Hematopoietic multipotent progenitor cell (in vitro differentiated cells): ENCODE data around the gene CCDC92B. TPM values are rescaled to one million over a fixed set of nuclear protein-coding genes. Genes with fewer than 3 reads are reported as not detected.
"Not testable (repeated sequence)": the region's sequence is repeated elsewhere in the genome, so short reads cannot be mapped to it uniquely, and the experiment has no call there.

Experiments
- DNase-seq, 3 donors: peaks; one replicate each; pipeline ENCODE4 v3.0.0-alpha.2; 2011 to 2015; ENCODE audit warnings: low read depth in 2 of 3, low spot score in 2 of 3
- total RNA-seq: library from RNA; depleted of rRNA; stranded (reverse); fragments of >200 nt; gene quantifications from one replicate; pipeline ENCODE4 v1.2.3, GENCODE V29; 2012

CCDC92B gene
- total RNA-seq, 1 donor = 0.27 TPM

- no peak for DNase-seq
These were observed 44.6 kb downstream of the CCDC92B start for GRCh38 chr17:2704890-2705248.

GRCh38 chr17:2704031-2704889, 45.2 kb downstream of the CCDC92B start:
- no peak for DNase-seq

GRCh38 chr17:2703606-2704005, 45.8 kb downstream of the CCDC92B start:
- DNase-seq = no peak

DNA sequence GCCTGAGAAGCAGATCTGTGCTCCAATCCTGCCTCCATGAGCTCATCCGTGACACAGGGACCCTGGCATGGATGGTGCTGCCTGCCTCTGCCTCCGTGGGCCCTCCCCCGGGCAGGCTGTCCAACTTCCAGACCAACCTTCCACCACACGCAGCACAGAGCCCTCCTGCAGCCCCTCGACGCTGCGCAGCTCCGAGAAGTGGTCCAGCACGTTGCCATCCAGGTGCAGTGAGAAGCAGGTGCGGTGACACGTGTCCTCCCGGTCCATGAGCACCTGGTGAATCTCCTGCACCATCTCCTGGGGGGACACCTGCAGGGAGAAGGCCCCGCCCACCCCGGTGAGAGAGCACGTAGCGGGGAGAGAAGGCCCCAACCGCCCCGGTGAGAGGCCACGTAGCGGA, 46.3 kb downstream of the CCDC92B start:
- DNase-seq = no peak

GRCh38 chr17:2701996-2702741, 47.3 kb downstream of the CCDC92B start:
- DNase-seq = no peak

DNA sequence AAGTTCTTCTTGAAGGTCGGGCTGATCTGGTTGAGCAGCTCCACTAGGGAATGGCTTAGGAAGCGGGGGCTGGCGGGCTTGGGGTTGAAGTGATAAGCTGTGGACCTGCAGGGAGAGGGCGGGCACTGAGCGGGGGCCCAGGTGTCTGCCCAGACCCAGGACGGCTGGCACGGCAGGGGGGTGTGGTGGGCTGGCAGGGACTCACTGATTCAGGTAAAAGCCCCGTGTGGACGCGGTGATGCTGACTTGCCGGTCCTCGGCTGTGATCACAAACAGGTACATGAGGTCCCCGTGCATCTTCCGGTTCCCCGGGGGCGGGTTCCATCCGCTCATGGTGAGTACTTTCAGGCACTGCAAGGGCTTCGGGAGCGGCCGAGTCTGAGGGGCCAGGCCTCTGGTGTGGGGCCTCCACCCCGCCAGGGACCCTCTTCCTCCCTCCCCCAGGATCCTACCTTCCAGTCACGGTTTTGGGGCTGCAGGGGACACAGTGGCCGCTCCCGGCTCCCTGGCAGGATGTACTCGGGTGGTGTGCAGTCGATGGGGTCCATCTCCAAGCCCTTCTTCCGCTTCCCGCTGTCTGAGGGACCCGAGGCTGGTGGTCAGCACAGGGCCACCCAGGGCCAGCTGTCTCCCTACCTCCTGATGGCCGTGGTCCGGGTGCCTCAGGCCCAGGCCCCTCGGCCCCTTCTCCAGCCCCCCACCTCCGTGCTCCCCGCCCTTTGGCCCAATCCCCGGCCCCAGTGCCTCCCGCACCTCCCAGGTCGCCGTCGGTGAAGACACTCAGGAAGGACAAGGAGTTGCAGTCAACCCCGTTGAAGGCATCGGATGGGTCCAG, 48.1 kb downstream of the CCDC92B start:
- no peak for DNase-seq

GRCh38 chr17:2700491-2701141, 48.8 kb downstream of the CCDC92B start:
- no peak for DNase-seq

DNA sequence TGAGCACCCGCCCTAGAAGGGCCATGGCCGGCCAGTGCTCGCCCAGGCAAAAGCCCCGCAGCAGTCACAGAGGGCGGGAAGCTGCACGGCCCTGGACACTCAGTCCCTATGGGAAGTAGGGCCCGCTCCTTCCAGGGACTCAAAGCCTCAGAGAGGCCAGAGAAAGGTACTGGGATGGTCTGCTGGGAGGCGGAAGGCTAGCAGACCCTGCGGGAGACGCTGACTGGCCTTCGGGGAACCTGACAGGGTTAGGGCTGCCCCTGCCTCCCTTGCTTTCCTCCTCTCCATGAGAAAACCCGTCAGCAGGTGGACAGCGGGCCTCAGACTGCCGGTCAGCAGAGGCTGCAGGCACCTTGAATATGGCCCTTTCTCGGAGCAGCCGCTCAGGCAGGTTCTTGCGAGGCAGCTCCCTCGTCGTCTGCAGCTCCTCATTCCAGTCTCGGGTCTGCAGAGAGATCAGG, 49.4 kb downstream of the CCDC92B start:
- no peak for DNase-seq

DNA sequence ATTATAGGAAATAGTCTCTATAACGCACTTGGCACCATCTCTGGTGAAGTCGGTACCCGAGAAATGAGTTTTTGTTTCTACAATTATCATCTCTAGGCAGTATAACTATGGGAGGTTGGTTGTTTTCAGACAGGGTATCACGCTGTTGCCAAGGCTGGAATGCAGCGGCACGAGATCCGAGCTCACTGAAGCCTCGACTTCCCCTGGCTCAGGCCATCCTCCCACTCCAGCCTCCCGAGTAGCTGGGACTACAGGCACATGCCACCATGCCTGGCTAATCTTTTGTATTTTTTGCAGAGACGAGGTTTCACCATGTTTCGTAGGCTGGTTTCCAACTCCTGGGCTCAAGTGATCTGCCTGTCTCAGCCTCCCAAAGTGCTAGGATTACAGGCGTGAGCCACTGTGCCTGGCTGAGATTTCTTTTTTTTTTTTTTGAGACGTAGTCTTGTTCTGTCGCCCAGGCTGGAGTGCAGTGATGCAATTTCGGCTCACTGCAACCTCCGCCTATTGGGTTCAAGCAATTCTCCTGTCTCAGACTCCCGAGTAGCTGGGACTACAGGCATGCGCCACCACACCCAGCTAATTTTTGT, 50.1 kb downstream of the CCDC92B start:
- DNase-seq = not testable (repeated sequence)

- no peak for DNase-seq
These were observed 51.8 kb downstream of the CCDC92B start for GRCh38 chr17:2697611-2698162.

- DNase-seq = no peak
These were observed 53.3 kb downstream of the CCDC92B start for GRCh38 chr17:2695961-2696760.

- DNase-seq = no peak
These were observed 54.0 kb downstream of the CCDC92B start for GRCh38 chr17:2695243-2695960.

DNA sequence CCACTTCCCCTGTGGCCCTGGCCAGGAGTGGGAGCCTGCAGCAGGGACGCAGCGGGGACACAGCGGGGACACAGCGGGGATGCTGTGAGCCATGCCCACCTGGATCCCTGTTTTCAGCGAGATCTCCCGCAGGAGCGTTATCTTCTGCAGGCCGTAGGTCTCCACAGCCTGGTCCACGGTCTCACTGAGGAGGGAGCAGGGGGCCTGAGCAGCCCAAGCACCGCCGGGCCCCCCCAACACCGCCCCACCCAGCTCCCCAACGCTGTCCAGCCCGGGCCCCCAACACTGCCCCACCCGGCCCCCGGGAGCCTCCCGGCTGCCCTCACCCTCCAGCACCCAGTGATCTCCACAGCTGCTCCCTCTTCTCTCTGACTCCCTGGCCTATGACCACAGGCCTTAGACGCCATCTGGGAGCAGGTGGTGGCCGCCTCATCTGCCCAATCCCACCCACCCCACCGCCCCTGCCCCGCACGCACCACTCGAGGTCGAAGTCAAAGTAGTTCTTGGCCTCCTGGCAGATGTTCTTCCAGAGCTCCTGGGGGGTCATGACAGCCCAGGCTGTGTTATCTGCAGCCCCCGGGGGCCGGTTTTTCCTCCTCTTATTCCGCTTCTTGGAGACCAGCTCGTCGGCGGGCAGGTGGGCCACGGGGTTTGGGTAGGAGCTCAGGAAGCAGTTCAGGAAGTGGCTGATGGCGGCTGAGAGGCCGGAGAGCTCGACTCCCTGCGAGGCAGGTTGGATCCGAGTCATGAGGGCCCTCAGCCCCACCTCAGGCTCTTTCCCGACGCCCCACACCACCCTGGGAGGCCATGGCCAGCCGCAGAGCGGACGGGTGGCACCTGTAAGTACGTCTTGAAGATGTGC, 54.8 kb downstream of the CCDC92B start:
- no peak for DNase-seq

- DNase-seq = no peak
These were observed 55.7 kb downstream of the CCDC92B start for GRCh38 chr17:2693561-2694380.

- DNase-seq = no peak
These were observed 56.7 kb downstream of the CCDC92B start for GRCh38 chr17:2692781-2693135.

DNA sequence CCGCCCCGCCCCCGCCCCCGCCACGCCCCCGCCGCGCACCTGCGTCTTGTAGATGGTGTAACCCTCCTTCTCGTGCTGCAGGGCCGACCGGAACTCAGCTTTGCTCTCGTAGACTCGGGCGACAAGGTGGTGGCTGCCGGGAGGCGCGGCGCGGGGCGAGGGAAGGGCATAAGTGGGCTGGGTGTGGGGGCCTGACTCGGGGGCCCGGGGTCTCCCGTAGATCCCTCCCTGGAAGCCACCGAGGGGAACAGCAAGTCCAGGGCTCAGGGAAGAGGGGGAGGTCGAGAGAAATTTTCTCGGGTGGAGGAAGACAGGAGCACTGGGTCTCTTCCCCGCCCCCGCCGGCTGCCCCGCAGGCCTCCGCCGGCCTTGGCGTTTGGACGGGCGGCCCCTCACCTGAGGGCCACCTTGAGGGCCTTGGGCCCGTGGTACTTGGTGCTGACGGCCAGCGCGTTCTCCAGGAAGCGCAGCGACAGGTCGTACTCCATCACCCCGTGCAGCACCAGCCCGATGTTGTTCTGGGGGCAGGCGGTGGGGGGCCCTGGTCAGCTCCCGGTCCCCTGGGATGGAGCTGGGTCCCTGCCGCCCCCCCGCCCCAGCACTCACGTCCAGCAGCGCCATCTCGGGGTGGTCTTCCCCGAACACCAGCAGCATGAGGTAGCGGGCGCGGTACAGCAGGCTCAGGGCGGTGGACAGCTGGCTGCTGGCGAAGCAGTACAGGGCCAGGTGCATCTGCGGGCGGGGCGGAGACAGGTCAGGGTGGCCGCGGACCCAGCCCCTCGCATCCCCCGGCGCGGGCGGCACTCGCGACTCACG, 57.3 kb downstream of the CCDC92B start:
- no peak for DNase-seq
